Left renal pelvis (tissue), 4 donors: ENCODE data around the gene FAM110A. TPM values are rescaled to one million over a fixed set of nuclear protein-coding genes. Genes with fewer than 3 reads are reported as not detected.
"Not testable (repeated sequence)": the region's sequence is repeated elsewhere in the genome, so short reads cannot be mapped to it uniquely, and the experiment has no call there.

ENCODE experiments used
- DNase-seq, 4 donors: peaks; one replicate each; pipeline ENCODE4 v3.0.0-alpha.2; 2013; ENCODE audit warnings: low read depth in 4 of 4, low spot score in 3 of 4
- polyA plus RNA-seq, 4 donors: library from polyadenylated mRNA; unstranded; fragments of 120-200 nt; gene quantifications; one replicate each; pipeline ENCODE4 v1.2.1, GENCODE V29; 2013; ENCODE audit not compliant: insufficient read length in 4 of 4

The FAM110A gene
- polyA plus RNA-seq, 4 donors = 5.0 to 13.2 (median 7.9) TPM

DNA sequence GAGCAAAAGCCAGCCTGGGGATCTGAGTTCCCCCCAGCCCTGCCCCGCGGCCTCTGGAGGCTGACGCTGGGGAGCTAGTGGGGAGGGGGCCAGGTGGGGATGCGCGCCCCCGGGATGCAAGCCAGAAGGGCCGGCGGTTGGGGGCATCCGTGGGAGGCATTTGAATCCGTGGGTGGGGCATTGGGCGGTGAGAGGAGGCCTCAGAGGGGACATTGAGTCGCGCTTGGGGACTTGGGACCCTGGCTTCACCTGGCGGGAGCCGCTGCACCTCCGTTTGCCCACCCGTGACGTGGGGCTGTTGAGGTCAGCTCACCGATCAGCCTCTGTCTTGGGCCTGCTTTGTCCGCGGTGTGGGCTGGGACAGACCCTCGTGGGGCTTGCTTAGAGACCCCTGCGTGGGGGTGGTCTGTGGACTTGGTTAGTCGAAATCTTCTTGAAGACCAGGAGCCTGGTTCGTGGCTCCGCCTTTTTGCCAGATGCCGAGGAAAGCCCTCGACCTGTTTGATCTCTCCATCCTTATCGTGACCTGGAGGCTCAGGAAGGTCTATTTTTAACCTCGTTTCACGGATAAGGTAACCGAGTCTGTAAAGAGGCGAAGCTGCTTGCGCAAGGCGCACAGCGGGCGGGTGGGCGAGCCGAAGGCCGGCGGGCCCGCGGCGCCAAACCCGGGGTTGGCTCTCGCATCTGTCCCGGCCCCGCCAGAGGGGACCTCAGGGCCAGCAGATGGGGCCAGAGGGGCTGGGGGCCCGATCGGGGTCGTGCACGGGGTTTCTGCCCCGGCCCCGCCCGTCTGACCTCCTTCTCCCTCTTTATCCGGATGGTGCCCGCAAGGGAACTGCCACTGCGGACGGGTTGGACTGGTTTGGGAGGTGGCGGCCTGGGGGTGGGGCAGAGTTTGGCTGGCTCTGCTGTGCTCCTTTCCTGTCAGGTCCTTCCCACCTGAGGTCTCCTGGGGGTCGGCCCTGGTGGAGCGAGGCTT is 8.3 kb downstream of the FAM110A start:
- DNase-seq = no peak

GRCh38 chr20:842547-842940 is 9.0 kb downstream of the FAM110A start:
- DNase-seq = no peak

GRCh38 chr20:843912-844311 is 10.4 kb downstream of the FAM110A start:
- DNase-seq = no peak

GRCh38 chr20:844473-845225 is 11.1 kb downstream of the FAM110A start:
- DNase-seq = peak; percentile 78 to 88 (median 82)

DNA sequence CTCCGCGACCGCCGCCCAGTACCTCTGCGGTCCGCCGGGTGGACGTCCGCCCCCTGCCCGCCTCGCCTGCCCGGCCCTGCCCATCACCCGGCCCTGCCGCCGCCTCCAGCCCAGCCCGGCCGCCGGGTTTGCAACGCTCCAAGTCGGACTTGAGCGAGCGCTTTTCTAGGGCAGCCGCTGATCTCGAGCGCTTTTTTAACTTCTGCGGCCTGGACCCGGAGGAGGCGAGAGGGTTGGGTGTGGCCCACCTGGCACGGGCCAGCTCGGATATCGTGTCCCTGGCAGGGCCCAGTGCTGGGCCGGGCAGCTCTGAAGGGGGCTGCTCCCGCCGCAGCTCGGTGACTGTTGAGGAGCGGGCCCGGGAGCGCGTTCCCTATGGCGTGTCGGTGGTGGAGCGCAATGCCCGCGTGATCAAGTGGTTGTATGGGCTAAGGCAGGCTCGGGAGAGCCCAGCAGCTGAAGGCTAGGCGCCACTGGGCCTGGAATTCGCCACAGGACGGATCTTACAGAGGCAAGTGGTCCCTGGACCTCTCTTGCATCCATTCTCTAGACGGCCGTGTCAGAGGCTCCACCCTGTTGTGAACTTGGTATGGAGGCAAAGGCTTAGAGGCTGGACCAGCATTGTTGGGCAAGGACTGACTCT is 11.8 kb downstream of the FAM110A start:
- no peak for DNase-seq

GRCh38 chr20:845941-846893 is 12.7 kb downstream of the FAM110A start:
- no peak for DNase-seq

GRCh38 chr20:846894-847278 is 13.4 kb downstream of the FAM110A start:
- no peak for DNase-seq

- DNase-seq = no peak
Observed at GRCh38 chr20:848193-848592, 14.7 kb downstream of the FAM110A start.

GRCh38 chr20:848731-849130 is 15.2 kb downstream of the FAM110A start:
- DNase-seq = not testable (repeated sequence)

- no peak for DNase-seq
Observed at GRCh38 chr20:853406-853996, 20.0 kb downstream of the FAM110A start.

- no peak for DNase-seq
Observed at GRCh38 chr20:854601-855000, 21.1 kb downstream of the FAM110A start.

DNA sequence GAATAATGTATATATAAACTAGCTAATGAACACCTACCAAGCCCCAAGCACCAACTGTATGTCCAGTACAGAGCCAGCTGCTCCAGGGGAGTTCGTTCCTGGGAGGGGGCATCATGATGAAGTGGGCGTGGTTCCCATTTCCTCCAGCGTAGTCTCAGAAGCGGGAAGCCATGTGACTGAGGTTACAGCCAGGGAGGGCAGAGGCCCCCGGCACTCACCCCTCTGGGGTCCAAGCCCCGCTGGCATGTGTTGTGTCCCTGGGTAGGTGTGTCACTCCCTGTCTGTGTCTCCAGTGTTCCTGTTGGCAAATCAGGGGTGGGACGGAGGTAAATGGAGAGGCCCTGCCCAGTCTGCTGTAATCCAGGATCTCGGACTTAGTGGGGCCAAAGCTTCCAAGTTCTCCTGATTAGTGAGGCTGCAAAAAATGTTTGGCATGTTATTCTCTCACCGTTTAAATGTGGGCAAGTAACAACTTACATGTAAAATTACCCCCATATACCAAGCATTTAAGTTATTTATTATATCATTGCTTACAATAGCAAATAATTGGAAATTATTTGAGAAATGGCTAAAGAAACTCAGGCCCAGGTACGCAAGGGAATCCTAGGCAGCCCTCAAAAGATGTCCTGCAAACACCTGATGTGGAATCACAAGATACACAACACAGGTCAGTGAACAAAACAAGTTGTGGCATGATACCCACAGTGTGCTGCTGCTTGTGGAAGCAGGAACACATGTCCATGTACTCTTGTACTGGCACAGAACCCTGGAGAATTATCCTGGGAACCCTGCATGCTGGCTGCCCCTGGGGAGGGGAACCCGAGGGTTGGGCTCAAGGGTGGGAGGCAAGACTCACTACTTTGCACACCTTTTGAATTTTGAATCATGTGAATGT is 22.2 kb downstream of the FAM110A start:
- DNase-seq = no peak

DNA sequence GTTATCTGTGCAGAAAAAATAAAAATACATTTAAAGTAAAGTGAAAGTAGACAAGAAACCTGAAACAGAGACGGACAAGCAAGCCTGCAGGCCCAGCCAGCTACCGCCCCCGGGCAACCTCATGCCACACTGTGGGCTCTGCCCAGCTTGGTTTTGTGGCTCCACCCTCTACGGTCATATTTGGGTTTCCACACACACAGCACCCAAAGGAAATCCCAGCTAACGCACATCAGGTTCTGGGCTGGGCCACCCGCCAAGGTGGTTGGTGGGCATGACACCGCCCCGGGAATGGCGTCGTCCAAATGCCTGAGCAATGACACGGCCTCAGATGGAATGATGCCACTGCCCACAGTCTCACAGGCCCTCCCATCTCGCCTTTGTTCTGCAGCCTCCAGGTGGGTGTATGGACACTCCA is 22.9 kb downstream of the FAM110A start:
- no peak for DNase-seq

DNA sequence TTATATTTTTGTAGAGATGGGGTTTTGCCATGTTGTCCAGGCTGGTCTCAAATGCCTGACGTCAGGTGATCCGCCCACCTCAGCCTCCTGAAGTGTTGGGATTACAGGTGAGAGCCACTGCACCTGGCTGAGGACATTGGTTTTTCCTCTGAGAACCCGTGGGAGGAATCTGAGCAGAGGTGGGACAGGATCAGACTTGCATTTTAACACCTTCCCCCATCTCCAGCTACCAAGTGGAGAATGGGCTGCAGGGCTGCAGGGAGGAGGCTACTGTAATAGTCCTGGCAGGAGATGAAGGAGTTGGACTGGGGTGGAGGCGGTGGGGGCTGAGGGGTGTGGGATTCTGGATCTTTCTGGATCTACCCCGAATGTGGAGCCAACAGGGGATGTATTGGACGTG is 24.5 kb downstream of the FAM110A start:
- no peak for DNase-seq

DNA sequence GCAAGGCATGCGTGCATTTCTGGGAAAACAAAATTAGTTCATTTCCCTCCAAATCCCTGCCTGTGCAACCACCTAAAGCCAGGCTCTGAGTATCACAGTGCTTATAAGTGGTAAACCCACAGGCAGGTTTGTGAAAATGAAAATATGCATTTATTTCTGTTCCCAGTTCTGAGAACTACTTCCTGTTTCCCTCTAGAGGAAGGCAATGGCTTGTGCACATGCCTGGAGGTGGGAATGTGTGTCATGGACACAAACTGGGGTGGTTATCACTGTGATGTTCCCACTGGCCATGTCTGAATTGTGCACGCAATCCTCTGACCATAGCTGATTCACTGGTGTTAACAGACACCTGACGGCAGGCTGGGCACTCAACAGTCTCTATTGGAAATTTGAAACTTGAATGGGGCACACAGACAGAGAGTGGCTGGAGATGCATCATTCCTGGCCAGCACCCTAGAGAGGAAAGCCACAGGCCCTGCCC is 26.3 kb downstream of the FAM110A start:
- DNase-seq = no peak

GRCh38 chr20:860891-861290 is 27.4 kb downstream of the FAM110A start:
- DNase-seq = no peak

DNA sequence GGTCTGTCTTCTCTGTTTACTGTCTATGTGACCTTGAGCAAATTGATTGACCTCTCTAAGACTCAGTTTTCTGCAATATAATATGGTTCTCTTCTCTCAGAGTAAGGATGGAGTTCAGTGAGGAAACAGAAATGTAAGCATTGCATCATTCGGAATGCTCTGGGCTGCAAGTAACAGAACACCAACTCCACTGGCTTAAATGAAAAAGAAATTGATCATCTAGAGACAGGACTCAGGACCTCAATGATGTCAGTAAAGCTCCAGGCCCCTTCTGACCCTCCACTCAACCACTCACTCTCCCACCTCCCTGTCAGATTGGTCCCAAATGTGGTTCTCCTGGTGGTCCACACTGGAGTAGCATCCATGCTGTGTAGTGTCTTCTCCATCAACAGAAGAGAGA is 31.9 kb downstream of the FAM110A start:
- DNase-seq = no peak

DNA sequence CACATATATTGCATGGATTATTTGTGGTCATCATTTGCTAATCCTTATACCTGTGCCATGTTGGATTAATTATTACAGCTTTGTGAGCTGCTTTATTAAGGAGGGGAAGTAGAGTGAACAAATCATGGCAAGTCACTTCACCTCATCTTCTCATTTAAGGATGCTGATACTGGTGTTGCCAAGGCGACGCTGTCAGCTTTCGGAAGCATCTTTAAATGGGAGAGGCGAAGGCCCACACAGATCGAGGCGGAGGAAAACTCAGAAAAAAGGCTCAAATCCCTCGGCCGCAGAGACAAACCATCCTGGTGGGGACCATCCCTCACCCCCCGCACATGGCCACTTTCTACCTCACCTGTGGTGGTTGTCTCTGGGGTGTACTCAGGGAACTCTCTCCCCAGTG is 34.8 kb downstream of the FAM110A start:
- no peak for DNase-seq

- no peak for DNase-seq
Observed at GRCh38 chr20:869606-870005, 36.1 kb downstream of the FAM110A start.
